ENCODE data around the gene GPAM.
A peak's percentile ranks its signal among the peaks of the same experiment; 100 is the strongest.

Gene GPAM

DNA sequence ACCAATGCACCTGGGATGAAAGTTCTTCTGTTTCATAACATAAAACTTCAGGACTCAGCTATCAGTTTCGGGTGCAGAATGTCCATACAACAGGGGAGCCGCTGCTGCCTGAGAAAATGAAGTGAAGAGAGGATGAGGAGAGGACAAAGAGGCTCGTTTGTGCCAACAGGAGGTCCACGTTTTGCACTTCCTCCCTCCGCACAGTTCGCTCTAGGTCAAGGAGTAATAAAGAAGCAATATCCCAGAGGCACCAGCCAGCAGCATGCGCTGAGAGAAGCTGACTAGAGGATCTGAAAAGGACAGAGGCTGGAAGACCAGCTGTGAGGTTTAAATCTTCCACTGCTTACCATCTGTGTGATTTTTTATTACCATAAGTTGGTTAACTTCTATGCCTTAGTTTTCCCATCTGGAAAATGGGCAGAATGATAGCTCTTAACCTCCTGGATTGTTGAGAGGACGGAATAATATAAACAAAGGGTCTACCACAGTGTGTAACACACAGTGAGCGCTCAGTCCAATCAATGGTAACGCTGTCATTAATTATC is 709 bp downstream of the GPAM start:
- no peak for DNase-seq (ENCODE audit: low spot score)

GRCh38 chr10:112177247-112177646 is 6.3 kb downstream of the GPAM start:
- DNase-seq (ENCODE audit: low spot score): no peak

- no peak for DNase-seq (ENCODE audit: low spot score)
These were observed 7.0 kb downstream of the GPAM start for GRCh38 chr10:112176543-112176942.

- DNase-seq (ENCODE audit: low spot score): no peak
These were observed 8.2 kb downstream of the GPAM start for GRCh38 chr10:112175409-112175808.

DNA sequence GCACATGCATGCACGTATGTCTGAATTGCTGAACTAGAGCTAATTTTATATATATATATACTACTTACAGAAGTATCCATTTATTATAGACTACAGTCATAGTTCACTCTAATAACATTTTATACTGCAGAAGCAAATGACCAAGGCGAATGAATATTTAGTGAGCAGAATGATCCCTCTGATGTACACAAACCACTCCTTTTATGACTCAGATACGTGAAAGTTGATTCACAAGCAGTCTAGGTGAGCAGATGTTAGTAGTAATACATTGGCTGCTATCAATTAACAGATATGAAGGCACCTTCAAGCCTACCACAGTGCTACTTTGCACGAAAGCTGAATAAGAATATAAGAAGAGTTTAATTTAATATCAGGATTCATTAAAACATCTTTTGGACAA is 10.4 kb downstream of the GPAM start:
- DNase-seq (ENCODE audit: low spot score): no peak

DNA sequence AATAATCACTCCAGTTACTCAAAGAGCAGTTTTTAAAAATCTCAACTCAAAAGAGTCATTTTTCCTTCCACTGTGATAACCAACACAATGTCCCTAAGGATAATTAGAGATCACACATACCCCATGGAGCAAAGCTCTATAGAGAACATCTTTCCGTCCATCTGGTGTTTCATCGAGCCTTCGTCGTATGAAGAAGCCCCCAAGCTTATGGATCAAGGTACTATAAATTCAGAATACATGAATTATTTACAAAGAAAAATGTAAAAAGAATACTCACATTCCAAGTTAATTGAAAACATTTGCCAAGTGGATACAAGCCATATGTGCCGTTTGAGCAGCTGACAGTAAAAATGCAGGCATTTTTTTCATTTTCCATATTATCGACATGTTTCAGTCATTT is 14.8 kb downstream of the GPAM start:
- no peak for DNase-seq (ENCODE audit: low spot score)

DNA sequence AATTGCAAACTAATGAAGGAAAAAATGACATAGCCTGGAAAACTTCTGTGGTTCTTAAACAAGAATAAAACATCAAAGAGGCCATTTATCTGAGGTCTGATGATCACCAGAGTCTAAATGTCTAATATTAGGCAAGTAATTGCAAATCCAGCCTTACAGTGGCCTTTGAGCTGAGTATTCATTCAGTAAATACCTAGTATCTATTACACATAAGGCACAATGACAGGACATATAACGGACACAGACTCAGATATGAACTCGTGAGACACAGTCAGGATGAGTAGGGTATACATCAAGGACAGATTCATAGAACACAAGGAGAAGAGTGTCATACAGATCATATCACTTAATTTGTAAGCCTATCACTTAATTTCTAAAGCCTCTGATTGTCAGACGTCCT is 16.8 kb downstream of the GPAM start:
- no peak for DNase-seq (ENCODE audit: low spot score)

- DNase-seq (ENCODE audit: low spot score): no peak
These were observed 21.6 kb downstream of the GPAM start for GRCh38 chr10:112161757-112162518.

- no peak for DNase-seq (ENCODE audit: low spot score)
These were observed 22.7 kb downstream of the GPAM start for GRCh38 chr10:112160834-112161233.

DNA sequence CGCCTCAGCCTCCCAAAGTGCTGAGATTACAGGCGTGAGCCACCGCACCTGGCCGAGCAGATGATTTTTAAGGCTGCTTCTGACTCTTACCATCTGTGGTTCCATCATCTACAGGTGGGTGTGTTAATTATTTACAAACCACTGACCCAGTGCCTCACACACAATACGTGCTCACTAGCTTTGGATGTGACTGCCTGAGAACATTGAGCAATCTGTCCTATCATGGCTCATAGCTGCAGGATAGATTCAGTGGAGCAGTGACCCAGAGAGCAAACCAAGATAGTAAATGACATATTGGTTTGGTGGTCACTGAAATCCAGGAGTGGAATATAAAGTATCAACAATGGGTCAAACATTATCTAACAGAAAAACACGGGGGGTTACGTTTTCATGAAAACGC is 24.1 kb downstream of the GPAM start:
- no peak for DNase-seq (ENCODE audit: low spot score)

GRCh38 chr10:112151524-112152039 is 32.0 kb downstream of the GPAM start:
- no peak for DNase-seq (ENCODE audit: low spot score)

DNA sequence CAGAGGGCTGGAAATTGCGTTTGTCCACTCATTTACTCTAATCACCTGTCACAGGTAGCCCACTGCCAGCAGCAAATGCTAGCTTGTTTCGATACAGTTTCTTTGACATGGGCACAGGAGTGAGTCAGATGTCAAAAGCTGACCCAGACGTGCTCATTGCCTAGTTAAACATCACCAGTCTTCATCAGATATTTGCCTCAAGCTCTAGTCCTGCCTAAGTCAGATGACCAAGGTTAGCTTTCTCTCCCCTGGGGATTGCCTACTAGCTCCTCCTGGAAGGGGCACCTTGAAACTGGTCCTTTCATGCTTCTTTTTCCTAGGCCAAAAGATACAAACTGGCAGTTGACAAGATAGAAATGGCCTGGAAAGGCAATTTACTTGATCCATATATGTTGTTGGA is 35.2 kb downstream of the GPAM start:
- no peak for DNase-seq (ENCODE audit: low spot score)

DNA sequence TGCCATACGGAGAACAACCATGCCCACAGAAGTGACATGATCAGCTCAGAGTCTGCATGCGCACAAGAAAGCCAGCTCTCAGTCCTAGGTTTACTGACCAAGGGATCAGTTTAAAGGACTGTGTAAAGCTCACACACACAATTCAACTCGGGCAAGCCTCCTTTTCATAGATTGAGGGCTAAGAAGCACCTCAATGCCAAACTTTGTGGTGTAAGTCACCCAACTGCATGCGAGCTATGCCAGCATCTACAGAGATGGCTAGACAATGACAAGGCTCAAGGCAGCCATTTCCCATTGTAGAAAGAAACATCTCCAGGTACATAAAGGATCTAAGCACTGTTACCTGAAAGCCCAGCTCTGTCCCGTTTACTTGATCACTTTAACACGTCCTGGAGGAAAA is 36.8 kb downstream of the GPAM start:
- DNase-seq (ENCODE audit: low spot score): no peak

DNA sequence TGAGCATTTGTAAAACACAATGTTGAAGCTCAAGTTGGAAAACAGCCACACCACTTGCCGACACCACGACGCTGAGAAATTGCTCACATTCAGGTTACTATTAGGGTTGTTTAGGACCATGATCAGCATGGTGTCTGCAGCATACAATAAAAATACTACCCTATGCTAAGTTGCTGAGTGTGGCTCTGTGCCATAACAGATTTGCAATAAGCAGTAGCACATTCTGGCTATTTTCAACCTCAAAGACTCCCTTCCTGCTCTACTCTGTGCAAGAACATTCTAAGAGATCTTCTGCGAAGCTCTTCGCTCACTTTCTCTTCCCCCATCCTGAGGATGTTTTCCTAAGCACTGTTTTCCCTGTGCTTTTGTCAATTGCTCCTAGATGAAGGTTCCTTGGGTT is 38.3 kb downstream of the GPAM start:
- no peak for DNase-seq (ENCODE audit: low spot score)

DNA sequence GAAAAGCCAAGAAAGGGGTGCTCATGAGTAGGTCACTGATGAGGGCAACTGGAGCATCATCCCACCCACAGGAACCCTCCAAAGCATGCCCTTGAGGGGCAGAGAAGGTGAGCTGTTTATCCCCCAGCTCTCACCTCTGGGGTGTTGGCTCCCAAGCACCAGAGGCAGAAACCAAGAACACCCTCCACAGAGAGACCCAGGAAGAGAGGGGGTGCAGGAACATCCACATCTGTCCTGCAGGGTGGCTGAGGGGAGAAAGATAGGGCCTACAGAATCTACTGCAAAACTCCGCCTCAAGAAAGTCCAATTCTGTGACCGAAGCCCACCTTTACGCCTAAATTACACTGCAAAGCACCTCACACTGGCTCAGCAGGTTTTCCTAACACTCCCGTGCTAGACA is 40.1 kb downstream of the GPAM start:
- DNase-seq (ENCODE audit: low spot score): no peak

GRCh38 chr10:112141292-112141691 is 42.3 kb downstream of the GPAM start:
- DNase-seq (ENCODE audit: low spot score): no peak

DNA sequence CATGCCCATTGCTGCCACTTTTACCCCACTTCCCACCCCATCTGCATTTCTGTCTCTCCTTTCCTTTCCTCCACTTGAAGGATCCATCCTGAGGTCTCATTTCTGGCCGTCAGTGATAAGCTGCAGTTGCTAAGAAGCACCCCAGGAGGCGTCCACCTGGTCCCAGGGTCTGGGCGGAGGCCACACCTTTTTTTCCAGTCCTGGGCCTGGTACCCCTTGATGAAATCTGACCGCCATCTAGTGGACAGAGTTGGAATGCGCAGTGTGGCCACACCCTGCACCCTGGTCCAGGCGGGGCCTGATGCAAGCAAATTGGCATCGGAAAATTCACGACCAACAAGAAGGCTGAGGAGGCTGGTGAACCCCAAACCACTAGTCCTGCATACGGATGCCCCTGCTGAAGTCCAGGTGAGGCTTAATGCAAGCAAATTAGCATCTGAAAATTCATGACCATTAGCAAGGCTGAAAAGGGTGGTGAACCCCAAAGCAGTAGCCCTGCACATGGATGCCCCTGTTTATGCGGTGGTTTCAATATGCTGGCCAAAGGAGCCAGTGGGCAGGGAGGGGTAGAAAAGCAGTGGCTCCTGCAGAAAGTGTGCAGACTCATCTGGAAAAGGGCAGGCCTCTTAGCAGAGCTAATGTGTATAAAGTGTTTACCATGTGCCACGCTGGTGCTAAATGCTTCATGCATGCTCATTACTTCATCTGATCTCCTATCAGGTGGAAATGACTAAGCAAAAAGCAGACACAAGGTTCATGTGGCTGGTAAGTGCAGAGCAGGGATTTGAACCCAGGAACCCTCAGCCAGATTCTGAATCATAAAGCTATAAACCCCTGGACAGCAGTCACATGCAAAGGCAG is 43.2 kb downstream of the GPAM start:
- DNase-seq (ENCODE audit: low spot score): peak; percentile 61

- no peak for DNase-seq (ENCODE audit: low spot score)
These were observed 44.4 kb downstream of the GPAM start for GRCh38 chr10:112139176-112139575.

DNA sequence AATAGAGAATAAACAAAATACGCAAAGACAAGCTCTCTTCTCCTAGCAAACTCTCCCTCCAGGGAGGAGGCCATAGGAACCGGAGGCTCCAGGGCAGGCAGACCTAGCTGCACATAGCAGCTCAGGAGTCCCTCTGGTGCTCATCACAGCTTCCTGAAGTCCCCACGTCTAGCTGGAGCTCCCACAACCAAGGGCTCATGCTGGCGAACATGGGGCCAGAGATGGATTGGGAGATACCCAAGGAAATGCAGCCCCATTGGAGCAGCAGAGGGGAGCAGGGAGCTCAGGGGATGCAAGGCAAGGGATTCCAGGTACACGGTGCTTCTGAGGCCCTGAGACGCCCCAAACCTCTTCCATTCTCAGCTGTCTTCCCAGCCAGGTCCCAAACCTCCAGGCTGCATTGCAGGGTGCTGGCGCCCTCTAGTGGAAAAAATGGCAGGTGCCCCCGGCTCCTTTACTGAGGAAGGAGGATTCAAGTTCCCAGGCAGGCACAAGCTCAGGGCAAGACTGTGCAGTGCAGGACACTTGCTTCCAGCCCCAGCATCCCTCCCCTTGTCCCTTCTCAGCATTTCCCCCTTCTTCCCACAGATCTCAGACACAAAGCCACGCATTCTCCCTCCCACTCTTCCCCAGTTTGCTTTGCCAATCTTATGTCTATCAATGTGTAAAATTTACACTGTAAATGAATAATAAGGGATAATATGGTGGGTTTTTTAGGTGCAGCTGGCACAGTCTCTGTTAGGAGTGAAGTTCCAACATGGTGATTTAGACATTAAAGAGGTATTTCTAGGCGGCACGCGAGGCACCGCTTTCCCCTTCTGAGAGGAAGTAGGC is 46.2 kb downstream of the GPAM start:
- peak; percentile 54 for DNase-seq (ENCODE audit: low spot score)

- DNase-seq (ENCODE audit: low spot score): no peak
These were observed 46.9 kb downstream of the GPAM start for GRCh38 chr10:112136486-112137153.

DNA sequence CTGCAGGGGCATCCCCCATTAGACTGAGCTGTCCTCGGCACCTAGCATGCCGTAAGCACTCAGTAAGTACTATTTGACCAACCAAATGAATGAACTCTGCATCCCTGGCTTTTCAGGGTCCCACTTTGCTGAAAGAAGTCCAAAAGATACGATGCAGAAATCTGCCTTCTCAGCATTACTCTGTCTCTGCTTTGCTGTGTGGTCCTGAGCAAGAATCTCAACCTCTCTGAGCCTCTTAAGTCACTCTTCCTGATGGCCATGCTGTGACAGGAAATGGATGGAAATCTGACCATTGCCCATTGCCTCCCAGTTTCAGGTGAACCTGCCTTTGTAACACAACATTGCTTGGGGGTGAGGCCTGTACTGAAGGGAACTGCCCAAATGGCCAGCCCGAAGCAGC is 48.0 kb downstream of the GPAM start:
- no peak for DNase-seq (ENCODE audit: low spot score)

GRCh38 chr10:112132435-112132834 is 51.1 kb downstream of the GPAM start:
- DNase-seq (ENCODE audit: low spot score): no peak

All from CD4-positive, alpha-beta T cell treated with Interleukin-15 for 4 hours (primary cell).